ENCODE data around the gene ACAP3.

Gene ACAP3, protein sequence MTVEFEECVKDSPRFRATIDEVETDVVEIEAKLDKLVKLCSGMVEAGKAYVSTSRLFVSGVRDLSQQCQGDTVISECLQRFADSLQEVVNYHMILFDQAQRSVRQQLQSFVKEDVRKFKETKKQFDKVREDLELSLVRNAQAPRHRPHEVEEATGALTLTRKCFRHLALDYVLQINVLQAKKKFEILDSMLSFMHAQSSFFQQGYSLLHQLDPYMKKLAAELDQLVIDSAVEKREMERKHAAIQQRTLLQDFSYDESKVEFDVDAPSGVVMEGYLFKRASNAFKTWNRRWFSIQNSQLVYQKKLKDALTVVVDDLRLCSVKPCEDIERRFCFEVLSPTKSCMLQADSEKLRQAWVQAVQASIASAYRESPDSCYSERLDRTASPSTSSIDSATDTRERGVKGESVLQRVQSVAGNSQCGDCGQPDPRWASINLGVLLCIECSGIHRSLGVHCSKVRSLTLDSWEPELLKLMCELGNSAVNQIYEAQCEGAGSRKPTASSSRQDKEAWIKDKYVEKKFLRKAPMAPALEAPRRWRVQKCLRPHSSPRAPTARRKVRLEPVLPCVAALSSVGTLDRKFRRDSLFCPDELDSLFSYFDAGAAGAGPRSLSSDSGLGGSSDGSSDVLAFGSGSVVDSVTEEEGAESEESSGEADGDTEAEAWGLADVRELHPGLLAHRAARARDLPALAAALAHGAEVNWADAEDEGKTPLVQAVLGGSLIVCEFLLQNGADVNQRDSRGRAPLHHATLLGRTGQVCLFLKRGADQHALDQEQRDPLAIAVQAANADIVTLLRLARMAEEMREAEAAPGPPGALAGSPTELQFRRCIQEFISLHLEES

DNA sequence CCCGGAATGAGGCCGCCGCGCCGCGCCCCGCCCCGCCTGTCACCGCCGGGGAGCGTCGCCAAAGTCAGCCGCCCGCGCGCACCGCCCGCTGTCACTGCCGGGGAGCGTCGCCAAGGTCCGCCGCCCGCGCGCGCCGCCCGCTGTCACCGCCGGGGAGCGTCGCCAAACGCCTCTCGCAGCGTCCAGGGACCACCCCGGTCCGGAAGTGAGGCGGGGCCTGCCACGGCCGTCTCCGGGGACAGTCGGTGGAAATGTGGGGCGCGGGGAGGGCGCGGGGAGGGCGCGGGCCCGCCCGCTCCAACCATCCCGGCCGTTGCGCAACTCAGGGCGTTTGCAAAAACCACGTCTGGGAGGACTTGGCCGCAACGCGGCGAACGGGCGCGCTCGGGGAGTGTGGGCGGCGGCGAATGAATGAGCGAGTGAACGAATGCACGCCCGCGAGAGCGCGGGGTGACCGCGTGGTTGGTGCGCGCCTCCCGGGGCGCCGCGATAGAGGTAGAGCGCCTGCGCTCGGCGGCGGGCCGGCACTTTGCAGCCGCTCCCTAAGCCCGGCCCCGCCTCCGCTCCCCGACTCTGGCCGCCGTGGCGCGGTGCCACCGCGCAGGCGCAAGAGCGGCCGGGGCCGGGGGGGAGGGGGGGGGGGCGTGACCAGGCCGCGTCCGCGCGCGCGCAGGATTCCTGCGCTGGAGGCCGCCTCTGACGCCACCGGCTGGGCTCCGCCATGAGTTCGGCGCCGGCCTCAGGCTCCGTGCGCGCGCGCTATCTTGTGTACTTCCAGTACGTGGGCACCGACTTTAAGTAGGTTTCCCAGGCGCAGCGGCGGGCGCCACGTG, at the start of gene ACAP3, which contains the start of gene PUSL1:
TSS of gene ACAP3 (minus strand) at position 8 of the 833 bp plus-strand sequence. CDS start 115 bp downstream, outside the sequence.
TSS of gene PUSL1 (plus strand) at position 675 of the 833 bp plus-strand sequence. CDS start at position 722, 47 bp downstream.
- DNase-seq (ENCODE audit: low read depth), result peak; percentile 89

DNA sequence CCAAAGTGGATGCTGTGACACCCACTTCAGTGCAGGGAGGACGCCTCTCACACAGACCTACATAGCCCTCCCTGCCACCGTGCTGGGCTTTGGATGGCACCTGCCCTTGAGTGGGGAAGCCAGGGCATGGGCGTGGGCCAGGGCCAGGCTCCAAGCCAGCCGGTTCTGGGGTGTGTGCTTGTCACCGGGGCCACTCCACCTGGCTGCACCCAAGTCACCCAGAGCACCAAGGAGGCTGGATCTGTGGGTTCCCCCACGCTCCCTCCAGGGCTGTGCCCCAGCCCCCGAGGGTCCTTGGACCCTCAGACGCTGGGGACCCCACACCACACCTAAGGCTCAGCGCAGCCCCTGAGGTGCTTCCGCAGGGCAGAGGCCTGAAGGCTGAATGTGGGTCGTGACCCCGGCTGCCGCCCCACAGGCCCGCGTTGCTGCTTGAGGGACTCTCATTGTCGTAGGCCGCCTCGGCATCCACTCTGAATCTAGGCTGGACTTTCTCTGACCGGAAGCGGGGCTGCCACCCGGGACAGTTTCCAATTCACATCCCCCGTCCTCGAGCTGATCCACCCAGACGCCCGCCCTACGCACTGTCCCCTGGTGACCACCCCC, 49.2 kb upstream of the ACAP3 start:
- DNase-seq (ENCODE audit: low read depth), result no peak

DNA sequence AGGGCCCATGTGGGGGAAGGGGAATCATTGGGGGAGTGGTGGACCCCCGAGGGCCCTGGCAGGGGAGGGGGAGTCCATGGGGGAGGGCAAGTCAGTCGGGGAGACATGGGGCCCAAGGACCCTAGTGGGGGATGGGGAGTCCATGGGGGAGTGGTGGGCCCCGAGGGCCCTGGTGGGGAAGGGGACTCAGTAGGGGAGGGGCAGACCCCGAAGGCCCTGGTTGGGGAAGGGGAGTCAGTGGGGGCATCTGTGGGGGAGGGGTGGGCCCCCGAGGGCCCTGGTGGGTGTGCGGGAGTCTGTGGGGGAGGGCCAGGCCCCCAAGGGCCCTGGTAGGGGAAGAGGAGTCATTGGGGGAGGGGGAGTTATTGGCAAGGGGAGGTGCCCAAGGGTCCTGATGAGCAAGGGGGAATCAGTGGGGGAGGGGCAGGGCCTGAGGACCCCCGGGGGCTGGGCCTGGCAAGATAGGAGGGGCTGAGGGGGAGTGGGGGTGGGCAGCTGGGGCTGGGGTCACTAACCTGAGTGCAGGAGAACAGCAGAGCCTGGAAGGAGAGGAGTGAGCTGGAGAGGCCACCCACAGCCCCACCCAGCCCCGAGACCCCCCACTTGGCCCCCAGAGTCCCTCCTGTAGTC, 48.6 kb upstream of the ACAP3 start:
- DNase-seq (ENCODE audit: low read depth), result no peak

DNA sequence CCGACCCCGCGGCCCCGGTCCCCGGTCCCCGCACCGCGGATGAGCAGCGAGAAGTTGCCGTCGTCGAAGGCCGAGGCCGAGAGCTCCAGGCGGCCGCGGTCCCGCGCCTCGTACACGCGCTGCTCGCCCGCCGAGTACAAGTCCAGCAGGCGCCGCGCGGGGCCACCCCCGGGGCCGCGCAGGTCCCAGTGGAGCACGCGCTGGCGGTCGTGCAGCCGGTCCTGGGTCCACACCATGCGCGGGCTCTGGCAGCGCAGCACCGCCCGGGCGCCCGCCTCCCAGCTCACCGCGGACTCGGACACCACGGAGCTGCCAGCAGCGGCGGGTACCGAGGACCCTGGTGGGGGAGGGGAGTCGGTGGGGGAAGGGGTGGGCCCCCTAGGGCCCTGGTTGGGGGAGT, 47.7 kb upstream of the ACAP3 start:
- no peak for DNase-seq (ENCODE audit: low read depth)

DNA sequence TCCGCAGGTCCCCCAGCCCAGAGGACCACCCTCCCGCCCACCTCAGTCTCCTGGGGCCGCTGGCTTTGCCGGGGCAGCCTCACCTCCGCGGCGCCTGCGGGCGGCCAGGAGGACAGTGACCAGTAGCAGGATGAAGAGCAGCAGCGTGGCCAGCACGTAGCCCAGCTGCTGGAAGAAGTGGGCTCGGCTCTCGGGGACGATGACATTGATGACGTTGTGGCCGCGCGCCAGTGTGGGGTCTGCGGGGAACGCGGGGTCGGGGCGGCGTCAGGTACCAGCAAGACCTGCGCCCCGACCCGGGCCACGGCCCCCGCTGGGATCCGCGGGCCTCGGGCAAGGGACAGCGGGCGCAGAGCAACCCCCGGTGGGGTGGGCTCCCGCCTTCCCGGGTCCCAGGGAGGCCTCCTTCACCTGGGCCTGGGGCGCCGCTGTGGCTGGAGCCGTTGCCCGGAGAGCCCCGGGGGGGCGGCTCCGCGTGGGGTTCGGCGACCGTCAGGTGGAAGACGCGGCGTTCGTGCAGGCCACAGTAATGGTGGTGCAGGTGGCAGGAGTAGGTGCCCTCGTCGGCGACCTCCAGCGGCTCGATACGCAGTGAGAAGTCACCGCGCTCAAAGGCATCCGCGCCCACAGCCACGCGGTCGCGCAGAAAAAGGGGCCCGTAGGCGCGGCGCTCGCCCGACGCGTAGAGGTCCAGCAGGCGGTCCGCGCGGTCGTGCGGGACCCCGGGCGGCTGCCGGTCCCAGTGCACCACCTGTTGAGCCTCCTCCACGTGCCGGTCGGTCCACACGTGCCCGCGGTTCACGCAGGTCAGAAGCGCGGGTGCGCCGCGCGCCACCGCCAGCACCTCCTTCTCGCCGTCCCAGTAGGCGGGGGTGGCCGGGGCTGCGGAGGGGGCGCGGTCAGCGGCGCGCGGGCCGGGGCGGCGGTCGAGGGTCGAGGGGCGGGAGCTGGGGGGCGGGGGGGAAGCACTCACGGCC, 46.8 kb upstream of the ACAP3 start:
- DNase-seq (ENCODE audit: low read depth), result no peak

DNA sequence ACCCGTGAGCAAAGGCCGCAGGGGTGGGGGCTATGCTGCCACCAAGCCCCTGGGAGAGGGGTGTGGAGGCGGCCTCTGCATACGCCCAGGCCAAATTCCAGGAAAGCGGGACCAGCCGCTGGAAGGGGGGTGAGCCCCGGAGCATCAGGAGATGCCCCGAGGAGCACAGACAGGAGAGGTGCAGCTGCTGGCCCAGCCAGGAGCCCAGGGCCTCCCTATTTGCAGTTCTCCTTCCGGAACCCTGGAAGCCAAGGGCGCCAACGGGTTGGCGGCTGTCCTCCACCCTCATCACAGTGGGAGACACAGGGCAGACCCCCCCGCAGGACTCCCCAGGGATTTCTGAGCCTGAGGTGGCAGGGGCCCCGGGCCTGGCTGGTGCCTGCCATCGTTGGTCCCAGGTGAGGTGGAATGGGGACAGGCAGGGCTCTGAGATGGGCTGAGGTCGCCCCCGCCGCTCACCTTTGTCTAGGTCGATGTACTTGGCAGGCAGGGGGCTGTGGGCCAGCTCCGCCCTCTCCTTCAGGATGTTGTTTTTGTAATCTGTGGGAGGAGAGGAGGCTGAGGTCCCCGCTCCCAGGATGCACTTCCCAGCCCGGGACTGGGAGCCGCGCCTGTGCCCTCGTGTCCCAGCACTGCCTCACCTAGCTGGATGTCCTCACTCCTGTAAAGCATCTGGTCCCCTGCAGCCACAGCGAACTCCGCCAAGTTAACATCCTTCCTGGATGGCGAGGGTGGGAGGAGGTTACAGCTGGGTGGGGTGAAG, 45.8 kb upstream of the ACAP3 start:
- DNase-seq (ENCODE audit: low read depth), result no peak

DNA sequence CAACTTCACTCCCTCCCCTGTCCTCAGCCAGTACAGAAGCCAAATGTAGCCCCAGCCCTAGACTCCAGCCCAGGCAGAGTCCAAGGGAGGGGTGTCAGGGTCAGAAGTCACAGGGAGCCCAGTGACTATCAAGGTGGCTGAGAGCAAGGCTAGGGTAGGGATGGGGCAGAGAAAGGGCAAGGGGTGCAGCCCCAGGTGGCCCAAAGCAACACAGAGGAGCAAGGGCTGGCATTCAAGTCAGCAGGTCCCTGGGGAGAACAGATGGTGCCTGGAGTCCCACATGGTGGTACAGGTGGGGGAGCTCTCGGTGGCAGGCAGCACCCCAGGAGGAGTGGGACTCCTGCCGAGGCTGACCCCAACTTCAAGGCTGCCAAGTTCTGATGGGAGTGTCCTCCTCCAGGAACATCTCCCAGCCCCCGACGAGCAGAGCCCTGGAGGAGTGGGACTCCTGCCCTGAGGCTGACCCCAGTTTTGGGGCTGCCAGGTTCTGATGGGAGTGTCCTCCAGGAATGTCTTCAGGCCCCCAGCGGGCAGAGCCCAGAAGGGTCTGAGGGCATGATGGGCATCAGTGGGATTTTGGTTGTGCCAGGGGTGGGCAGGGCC, 45.2 kb upstream of the ACAP3 start:
- DNase-seq (ENCODE audit: low read depth), result no peak

DNA sequence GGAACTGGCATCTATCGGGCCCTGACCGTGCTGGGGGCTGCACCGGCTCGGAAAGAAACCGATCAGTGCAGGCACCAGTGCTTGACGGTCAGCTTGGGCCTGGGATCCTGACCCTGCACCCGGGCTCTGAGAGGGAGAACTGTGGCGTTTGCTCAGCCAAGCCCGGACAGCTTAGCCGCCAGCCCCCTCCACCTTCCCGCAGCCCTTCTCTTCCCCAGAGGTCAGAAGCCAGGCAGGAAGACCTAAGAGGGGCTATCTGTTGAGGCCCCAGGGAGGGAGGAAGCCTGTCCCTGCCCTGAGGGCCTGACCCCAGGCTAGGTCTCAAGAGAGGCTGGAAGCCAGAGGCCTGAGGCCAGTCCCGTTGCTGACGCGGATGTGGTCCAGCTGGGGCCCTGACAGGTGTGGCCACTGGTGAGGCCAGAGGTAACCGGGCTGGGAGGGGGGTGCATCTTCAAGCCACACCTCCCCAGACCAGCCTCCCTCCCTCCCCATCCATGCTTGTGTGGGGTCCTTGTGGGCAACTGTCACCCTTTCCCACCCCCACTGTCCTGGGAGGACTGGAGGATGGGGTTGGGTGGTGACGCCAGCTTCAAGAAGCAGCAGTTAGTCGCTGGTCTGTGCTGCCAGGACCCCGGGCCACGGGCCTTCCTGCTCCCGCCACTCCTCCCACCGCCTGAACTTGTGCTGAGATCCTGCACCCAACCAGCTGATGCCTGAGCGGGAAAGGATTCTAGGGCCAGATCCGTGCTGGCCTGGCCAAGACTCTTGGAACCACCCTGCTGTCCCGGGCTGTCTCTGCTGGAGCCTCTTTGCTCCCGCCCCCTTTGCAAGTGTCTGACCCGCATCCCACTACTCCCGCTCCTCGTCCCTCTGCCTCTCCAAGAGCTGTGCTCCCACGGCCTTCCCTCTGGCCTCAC, 44.0 kb upstream of the ACAP3 start:
- DNase-seq (ENCODE audit: low read depth), result peak; percentile 33

DNA sequence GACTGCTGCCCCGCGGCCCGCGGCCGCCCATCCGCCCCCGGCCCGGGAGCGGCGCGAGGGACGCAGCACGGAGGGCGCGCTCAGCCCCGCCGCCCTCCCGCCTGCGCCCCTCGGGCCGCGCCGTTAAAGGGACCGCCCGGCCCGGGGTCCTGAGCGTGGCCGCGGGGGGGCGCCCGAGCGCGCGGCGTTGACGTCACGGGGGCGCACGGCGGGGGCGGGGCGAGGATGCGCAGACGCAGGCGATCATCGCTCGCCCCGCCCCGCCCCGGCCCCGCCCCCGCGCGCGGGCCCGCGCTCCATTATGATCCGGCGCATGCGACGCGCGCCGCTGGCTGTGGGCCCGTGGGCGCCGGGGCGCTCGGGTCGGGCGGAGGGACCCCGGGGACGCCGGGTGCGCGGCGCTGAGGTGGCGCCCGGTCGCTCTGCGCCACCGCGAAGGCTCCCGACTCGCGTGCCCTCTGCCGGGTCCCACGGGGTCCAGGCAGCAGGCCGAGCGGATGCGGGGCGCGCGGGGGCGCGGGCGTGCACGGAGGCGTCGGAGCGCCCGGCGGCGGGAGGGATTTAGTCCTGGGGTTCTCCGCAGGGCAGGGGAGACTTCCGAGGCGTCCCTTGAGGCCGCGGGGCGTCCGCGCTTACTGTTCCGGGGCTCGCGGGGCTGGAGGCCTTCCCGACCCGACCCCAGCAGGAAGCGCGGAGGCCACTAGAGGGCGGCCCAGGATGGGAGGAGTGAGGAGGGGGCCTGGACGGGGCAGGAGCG, 41.7 kb upstream of the ACAP3 start, which contains the start of gene DVL1:
TSS of gene DVL1 (minus strand) at position 163 of the 757 bp plus-strand sequence. CDS start 353 bp downstream, outside the sequence.
- peak; percentile 44 for DNase-seq (ENCODE audit: low read depth)

DNA sequence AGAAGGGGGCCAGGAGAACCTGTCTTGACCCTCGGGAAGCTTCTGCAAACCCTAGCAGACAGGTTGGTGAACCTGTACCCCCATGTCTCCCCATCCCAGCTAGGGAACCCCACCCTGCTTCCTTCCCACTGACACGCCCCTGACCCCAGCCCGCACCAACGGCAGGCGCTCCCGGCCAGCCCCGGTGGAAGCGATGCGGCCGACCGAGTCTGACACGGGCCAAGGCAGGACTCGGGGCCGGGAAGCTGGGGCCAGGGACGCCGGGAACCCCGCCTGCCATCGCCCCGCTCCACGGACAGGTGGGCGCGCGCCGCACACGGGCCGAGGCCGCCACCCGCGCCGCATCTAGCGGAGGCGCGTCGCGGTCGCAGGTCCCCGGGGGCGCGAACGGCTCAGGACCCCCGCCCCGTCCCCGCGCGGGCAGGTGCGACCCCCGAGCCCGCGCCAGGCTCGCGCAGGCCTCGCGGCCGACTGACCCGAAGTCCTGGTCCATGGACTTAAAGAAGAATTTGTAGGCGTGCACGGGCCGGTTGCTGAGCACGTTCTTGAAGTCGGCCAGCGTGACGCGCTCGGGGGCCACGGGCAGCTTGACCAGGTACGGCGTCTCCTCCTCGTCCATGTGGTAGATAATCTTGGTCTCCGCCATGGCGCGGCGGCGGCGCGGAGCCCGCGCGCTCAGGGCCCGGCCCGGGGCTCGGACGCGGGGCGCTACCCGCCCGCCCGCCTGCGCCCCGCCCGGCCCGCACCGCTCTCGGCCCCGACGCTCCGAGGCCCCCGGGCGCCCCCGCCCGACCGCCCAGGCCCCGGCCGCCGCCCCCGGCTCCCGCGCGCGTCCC, 40.9 kb upstream of the ACAP3 start:
- DNase-seq (ENCODE audit: low read depth), result no peak

DNA sequence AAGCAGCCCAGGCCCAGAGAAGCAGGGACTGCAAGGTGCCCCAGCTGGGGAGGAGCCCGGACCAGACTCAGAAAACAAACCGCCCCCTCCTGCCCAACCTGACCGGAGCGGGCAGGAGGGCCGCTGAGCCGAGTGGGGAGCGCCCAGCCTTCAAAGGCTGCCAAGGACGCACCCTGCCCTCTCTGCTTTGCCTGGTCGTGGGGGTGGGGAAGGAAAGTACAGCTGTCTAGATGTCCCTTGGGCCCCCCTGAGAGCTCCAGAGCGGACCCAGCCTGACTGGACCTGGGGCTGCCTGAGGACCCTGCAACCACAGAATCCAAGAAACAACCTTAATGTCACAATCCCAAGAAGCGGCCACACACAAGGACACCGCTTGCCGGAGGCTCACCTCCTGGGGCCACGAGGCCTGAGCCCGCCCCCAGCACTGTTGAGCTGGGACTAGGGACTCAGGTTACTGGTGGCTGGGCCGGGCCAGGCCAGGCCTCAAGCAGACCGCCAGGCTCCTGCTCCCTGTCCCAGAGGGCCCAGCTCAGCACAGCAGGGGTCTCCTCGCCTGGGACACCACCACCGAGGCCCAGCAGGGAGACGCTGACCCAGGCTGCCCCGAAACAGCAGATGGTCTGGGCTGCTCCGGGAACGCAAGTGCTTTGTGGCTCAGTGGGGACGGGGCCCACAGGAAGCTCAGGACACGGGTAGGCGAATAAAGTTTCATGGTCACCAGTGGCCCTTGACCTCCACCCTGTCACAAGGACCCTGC, 40.1 kb upstream of the ACAP3 start:
- DNase-seq (ENCODE audit: low read depth), result no peak

DNA sequence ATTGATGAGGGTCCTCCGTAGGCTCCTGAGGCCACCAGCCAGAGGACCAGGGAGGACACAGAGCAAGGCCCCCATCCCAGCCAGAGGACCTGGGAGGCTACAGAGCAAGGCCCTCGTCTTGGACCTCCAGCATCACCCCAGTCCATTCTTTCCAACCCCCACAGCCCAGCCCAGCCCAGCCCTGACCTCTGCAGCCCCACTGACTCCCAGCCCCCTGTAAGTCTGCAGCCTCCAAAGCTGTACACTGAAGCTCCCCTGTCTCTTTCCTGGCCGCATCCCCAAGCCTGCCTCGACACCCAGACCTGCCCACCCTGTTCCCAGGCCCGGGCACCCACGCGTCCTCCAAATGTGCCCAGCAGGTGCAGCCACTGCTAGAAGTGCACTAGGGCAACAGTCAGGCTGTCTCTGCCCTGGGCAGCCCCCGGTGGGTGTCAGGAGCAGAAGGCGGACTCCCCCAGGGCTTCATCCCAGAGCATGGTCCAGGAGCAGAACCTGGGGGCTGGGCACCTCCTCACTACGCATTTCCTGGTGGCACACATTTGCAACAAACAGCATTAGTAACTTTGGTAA, 39.4 kb upstream of the ACAP3 start:
- DNase-seq (ENCODE audit: low read depth), result no peak

DNA sequence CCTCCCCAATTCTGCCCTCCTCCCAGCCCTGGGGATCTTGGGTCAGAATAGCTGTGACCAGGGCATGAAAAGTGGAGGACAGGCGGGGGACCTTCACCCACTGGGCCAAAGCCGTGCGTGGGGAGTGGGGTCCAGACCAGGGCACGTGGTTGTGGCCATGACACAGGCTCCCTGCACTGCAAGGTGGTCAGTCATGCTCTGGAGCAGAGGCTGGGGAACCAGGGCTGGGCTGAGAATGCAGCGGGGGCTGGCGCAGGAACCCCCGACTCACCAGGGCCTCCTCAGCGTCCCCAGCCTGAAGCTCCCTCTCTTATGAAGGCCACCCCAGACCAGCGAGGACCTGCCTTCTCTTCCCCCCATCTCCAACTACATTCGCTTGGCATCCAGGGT, 38.8 kb upstream of the ACAP3 start:
- DNase-seq (ENCODE audit: low read depth), result no peak

DNA sequence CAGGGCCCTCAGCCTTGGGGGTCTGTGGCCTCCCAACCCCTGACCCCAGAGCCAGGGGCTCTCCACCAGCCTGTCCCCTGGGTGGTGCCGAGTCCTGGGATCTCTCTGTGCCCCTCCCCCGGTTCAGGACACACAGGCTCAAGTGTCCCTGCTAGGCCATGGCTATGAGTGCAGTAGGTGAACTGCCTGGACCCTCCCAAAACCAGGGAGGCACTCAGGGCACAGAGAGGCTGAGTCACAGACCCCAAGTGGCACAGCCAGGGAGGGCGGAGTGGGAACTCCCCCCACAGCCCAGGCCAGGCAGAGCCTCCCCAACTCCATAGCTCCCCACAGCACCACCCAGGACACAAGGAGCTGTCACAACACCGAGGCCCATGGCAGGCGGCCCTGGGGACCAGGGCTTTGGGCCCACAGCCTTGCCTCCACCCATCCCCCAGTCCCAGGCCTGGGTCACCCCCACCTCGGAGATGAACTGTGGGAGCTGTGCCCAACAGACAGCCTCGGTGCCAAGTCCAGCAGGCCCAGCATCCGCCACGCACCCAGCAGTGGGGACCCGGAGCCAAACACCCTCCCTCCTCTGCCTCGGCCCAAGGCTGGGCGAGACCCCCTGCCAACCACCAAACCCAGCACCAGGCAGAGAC, 38.2 kb upstream of the ACAP3 start:
- no peak for DNase-seq (ENCODE audit: low read depth)

Data from fibroblast of the conjunctiva (primary cell).